GM18505 (cell line): ENCODE measurements around the gene NINJ1.
"Not testable (repeated sequence)": the region's sequence is repeated elsewhere in the genome, so short reads cannot be mapped to it uniquely, and the experiment has no call there.

ENCODE experiments used
- ATAC-seq: cut with Tn5 transposase; IDR thresholded peaks from one replicate; pipeline ENCODE4 v1.9.1; 2021; ENCODE audit not compliant: unreplicated experiment
- POLR2A ChIP-seq: IDR thresholded peaks from 4 replicates; pipeline ENCODE4 v1.6.1; 2011; ENCODE audit warnings: borderline replicate concordance; ENCODE audit not compliant: insufficient read depth, insufficient read length; ENCODE audit errors: extremely low read depth

The NINJ1 gene

DNA sequence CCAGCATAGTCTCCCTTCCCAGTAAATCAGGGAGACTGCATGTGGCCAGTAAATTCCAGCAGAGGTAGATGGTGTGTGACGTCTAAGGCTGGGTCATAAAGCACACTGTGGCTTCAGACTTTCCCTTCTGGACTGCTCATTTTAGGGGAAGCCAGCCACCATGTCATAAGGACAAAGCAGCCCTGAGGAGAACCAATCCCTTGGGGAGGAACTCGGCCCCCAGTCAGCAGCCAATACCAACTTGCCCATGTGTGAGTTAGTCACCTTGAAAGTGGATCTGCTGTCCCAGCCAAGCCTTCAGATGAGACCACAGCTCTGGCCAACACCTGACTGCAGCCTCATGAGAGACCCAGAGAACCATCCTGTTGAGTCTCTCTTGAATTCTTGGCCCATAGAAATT lies 14.7 kb upstream of the NINJ1 start:
- ATAC-seq: no peak
- no peak for TF ChIP-seq POLR2A

DNA sequence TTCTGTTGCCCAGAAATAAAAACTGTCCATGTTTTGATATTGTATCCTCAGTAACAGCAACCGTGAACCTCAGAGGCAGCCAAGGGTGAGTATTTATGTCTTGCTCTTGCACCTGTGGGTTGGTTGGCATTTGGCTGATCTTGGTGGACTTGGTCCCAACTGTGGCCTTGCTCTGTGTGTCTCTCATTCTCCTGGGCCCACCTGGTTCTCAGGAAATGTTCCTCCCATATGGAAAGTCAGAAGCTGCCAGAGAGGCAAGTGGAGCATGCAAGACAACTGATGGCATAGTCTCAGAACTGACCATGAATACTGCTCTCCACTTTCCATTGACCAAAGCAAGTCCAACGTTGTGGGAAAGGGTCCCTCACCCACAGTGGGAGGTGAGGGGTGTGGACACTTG lies 13.6 kb upstream of the NINJ1 start:
- ATAC-seq: no peak
- TF ChIP-seq POLR2A: no peak

DNA sequence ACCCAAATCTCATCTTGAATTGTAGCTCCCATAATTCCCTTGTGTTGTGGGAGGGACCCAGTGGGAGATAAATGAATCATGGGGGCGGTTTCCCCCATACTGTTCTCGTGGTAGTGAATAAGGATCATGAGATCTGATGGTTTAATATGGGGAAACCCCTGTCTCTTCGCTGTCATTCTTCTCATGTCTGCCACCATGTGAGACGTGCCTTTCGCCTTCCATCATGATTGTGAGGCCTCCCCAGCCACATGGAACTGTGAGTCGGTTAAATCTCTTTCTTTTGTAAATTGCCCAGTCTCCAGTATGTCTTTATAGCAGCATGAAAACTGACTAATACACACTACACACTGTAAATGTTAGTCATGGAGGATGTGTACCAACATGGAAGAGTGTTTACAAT lies 12.6 kb upstream of the NINJ1 start:
- not testable (repeated sequence) for ATAC-seq

DNA sequence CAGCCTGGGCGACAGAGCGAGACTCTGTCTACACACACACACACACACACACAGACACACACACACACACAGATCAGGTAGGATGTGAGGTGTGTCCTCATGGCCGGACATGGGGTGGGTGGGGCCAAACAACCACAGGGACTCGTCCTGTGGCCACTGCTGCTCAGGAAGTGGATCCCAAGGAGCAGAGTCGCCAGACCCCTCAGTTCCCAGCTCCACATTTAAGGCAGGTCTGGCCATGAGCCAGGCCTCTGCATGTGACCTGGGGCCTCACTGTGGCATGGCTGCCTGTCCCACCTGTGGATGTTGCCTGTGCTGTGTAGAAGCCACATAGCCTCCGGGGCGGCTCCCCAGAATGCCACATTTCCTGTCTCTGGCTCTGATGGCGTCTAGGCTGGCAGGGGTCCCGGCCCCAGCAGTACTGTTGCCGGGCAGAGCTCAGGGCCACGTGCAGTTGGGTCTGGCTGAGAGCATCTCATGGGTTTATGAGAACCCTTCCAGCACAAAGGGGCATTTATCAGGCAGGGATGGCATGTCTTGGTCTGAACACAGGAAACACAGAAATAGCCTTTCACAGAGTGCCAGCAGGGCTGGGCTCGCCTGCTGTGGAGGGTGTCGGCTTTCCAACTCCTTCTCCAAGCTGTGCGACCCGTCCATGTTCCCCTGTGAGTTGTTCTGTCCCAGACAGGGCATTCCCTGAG lies 9.9 kb upstream of the NINJ1 start:
- TF ChIP-seq POLR2A: no peak
- no peak for ATAC-seq

DNA sequence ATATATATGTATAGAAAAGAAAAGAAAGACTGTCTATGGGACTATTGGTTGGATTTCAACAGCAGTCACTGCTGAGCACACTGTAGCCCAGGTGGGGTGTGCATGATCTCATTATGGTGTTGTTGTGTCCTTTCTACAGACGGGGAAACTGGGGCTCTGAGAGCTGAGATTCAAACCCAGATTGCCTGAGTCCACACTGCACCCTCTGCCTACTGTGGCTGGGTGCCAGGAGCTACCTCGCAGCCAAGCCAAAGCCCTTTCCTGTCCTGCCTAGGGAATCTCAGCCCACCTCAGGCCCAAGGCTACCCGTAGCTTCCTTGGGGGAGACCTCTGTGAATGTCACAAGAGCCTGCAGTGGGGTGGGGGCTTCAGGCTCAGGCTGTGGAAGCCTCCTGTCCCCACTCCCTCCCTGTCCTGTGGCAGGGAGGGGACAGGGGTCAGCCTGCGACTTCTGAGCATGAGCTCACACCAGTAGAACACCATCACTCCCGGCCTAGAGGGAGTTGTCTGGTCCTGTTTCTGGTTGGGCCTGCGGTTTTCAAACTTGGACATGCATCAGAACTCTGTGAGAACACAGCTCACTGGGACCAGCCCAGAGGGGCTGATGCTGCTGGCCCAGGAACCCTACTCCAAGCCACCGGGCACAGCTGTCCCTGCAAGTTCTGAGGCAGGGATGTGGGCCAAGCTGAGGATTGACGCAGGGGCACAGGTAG lies 7.9 kb upstream of the NINJ1 start:
- ATAC-seq: no peak
- no peak for TF ChIP-seq POLR2A

DNA sequence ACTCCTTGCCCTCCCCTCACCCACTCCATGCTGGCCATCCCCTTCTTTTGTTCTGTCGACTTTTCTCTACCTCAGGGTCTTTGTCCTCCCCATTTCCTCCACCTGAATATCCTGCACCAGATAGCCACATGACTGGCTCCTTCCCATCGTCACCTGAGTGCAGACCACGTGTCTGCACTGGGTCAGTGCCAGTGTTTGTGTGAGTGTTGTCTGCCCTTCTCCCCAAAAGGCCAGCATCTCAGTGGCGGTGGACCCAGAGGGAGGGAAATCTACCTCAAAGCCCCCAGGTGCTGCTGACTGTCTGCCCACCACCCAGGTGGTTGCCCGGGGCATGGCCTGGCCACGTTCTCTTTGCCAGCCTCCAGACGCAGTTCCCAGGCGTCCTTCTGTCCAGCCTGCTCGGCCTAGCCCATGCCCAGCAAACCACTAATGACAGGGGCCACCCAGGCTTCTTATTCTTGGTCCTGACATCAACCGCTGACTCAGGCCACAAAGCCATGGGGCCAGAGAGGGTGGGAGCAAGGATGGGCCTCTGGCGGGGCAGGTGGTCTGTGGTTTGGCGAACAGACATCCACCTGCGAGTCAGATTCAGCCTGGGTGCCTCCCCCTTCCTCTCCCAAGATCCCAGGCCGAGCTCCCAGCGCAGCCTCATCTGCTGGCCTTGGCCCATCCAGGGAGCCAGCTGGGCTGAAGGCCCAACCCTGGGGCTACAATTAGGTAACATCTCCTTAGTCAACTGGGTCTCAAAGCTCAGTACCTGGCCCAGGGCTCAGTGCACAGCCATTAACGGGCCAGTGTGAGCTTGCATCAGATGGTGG lies 5.5 kb upstream of the NINJ1 start:
- ATAC-seq: no peak
- TF ChIP-seq POLR2A: no peak

GRCh38 chr9:93138171-93138764 lies 4.2 kb upstream of the NINJ1 start:
- ATAC-seq: no peak
- TF ChIP-seq POLR2A: no peak

DNA sequence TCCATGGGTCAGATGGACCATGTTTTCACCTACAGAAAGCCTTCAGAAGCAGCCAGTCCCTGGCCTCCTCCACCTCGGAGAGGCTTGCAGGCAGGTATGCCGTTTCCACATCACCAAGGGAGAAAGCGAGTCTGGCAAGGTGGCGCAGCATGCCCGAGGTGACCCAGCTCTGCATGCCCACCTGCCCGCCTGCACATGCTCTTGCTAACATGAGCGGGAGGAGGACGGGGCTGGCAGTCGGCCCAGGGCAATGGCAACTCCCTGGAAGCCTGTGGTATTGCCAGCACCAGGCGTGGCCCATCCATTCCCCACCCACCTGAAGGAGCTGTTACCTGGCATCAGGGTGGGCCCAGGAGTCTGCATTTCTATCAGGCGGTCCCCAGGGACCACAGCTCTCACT lies 3.3 kb upstream of the NINJ1 start:
- no peak for ATAC-seq
- TF ChIP-seq POLR2A: no peak

- no peak for ATAC-seq
- no peak for TF ChIP-seq POLR2A
Observed at GRCh38 chr9:93136011-93136440, 2.0 kb upstream of the NINJ1 start.

GRCh38 chr9:93134740-93135444 lies 841 bp upstream of the NINJ1 start:
- no peak for ATAC-seq
- no peak for TF ChIP-seq POLR2A

GRCh38 chr9:93133681-93134014 lies 403 bp downstream of the NINJ1 start:
- no peak for TF ChIP-seq POLR2A
- peak; percentile 37 for ATAC-seq

GRCh38 chr9:93132946-93133680 lies 938 bp downstream of the NINJ1 start:
- no peak for TF ChIP-seq POLR2A
- no peak for ATAC-seq
